Activated T-helper 1 cell treated with anti-CD3 and anti-CD28 coated beads, Interleukin-12 subunit alpha, Interleukin-12 subunit beta, Interleukin-2, Interleukin-4 antibody, amounts not matched to agents 30 ng/mL and 10 ng/mL and 1 ng/mL, durations not matched to agents 14 hours and 24 hours and 36 hours (primary cell): Measurements from ENCODE around the gene NKX6-1. TPM values are rescaled to one million over a fixed set of nuclear protein-coding genes. Genes with fewer than 3 reads are reported as not detected.
A peak's percentile ranks its signal among the peaks of the same experiment; 100 is the strongest.

Experiments used
- DNase-seq: peaks from one replicate; pipeline ENCODE4 v3.0.0; 2021; ENCODE audit warnings: low spot score
- H3K27ac Mint-ChIP-seq: one replicate; pipeline ENCODE4 v1.8.0; 2021; ENCODE audit warnings: mild to moderate bottlenecking, mixed read lengths
- H3K27me3 Mint-ChIP-seq: one replicate; pipeline ENCODE4 v1.8.0; 2022; ENCODE audit warnings: mild to moderate bottlenecking, moderate library complexity, mixed read lengths; ENCODE audit not compliant: insufficient read depth
- H3K36me3 Mint-ChIP-seq: one replicate; pipeline ENCODE4 v1.8.0; 2021; ENCODE audit warnings: low read depth, mixed read lengths
- H3K4me1 Mint-ChIP-seq: one replicate; pipeline ENCODE4 v1.8.0; 2021; ENCODE audit warnings: low read depth, mixed read lengths
- H3K4me3 Mint-ChIP-seq: one replicate; pipeline ENCODE4 v1.8.0; 2021; ENCODE audit warnings: mild to moderate bottlenecking, moderate library complexity, mixed read lengths
- H3K9me3 Mint-ChIP-seq: one replicate; pipeline ENCODE4 v1.8.0; 2021; ENCODE audit warnings: mixed read lengths
- intact Hi-C: fragments of 100-400 bp; cut with micrococcal nuclease; formaldehyde crosslinking; loops from one replicate; pipeline ENCODE4 v1.15.1; 2024
- total RNA-seq: library from RNA; stranded (reverse); gene quantifications from 2 replicates; pipeline ENCODE4 v1.2.3, GENCODE V29; 2022

NKX6-1 gene
- total RNA-seq, 1 donor from 2014 or later, result not detected

DNA sequence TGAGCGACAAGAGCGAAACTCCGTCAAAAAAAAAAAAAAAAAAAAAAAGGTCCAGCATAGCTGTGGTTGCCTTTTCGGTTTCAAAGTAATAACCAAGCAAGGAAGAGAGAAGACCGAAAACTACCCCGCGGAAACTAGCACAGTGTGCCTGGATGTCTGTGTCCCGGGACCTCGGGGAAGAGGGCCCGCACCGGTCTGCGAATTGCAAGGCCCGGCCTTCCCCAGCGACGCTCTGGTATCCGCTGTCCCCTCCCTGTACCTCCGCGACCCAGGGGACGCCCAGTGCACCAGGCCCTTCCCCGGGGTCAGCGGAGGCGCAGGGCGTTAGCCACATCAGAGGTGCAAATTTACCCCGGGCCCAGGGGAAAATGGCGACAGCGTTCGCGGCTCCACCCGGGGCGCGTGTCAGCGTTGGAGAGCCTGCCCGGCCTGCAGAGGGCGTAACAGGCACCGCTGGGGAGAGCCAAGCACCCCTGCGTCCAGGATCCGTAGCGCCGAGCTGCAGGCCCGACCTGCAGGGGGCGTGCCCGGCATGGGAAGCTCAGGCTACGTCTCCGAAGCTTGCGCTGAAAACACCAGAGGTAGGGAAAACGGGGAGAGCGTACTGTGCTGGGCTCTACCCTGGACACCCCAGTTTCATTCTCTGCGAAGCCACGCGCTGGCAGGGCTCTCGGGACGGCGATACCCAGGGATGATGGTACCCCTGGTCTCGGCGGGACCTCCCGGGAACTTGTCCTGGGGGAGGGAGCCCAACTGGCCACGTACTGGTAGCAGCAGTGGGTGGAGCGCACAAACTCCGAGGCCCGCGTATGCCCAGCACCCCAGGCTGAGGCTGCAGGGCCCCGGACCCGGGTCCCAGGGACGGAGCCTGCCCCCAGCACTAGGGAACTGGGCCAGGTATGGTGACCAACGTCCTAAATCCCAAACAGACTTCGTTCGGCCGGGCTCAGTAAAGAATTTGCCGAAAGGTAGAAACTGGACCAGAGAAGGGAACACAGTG lies 16.2 kb downstream of the NKX6-1 start:
- intact Hi-C loops, result loop anchor here (2.0 kb wide), 1 partner anchor 18 kb away; no protein-coding TSS in a partner anchor
- DNase-seq, result no peak
- no peak overlapping the region for H3K27ac Mint-ChIP-seq
- no peaks in the 10 kb centered on the region for H3K9me3 Mint-ChIP-seq
- peaks cover 5% of the 10 kb centered on the region for H3K4me1 Mint-ChIP-seq
- H3K36me3 Mint-ChIP-seq, result peaks cover 2% of the 10 kb centered on the region
- H3K4me3 Mint-ChIP-seq, result no peak overlapping the region
- peaks cover 64% of the 10 kb centered on the region for H3K27me3 Mint-ChIP-seq

DNA sequence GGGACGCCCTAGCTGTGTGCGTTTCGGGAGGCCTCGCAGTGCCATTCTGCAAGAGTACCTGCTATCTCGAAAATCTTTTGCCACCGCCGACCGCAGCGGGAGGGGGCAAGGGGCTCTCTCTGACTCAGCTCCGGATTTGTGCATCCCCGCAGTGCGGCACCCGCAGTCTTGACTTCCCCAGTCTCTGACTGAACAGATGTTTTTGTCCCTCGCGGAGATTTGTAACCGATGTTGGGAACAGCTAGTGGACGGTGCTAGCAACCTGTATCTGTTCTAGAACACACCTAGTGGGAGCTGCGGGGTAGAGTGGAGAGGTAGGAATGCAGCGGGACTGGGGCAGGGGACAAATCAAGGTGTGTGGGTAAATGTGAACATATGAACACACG lies 17.2 kb downstream of the NKX6-1 start:
- intact Hi-C loops, result loop anchor here (2.0 kb wide), 1 partner anchor 19 kb away; no protein-coding TSS in a partner anchor
- H3K4me1 Mint-ChIP-seq, result peaks cover 5% of the 10 kb centered on the region
- no peak for DNase-seq
- no peaks in the 10 kb centered on the region for H3K9me3 Mint-ChIP-seq
- H3K27ac Mint-ChIP-seq, result no peak overlapping the region
- no peak overlapping the region for H3K4me3 Mint-ChIP-seq
- H3K27me3 Mint-ChIP-seq, result peaks cover 60% of the 10 kb centered on the region
- peaks cover 2% of the 10 kb centered on the region for H3K36me3 Mint-ChIP-seq

DNA sequence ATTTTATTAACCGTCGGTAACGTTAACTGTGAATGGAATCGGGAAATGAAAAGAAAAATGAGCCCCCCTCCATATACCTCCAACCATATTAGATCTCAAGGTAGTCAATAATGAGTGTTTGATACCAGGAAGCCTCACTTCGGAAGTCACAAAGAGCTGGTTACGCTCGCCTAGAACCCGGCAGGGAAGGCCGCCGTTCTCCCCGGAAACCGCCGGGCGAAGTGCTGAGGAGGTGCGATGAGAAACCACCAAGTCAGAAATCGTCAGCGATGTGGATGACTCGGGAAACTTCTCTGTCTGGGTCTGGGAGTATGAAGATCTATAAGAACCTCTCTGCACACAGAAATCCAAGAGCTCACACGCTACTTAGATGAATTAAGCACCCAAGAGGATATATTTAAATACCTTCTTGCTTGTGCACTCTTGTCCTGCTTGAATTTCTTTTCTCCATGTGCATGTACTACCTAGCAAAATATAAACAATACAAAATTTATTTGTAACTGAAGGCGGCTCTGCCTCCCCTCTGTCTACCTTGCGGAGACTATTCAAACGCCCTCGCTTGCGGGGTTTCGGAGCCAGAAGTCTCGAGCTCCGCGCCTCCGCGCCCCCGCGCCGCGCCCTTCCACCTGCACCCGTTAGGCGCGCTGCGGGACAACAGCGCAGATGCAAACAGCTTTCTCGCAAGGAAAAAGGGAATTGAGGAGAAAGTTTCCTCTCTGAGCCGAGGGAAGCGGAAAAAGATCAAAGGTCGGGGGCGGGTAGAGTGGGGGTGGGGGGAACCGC lies 17.8 kb downstream of the NKX6-1 start:
- peak overlapping the region; percentile 42 for H3K27ac Mint-ChIP-seq
- no peaks in the 10 kb centered on the region for H3K9me3 Mint-ChIP-seq
- no peak for DNase-seq
- no peak overlapping the region for H3K4me3 Mint-ChIP-seq
- peaks cover 5% of the 10 kb centered on the region for H3K4me1 Mint-ChIP-seq
- peaks cover 60% of the 10 kb centered on the region for H3K27me3 Mint-ChIP-seq
- peaks cover 2% of the 10 kb centered on the region for H3K36me3 Mint-ChIP-seq
- intact Hi-C loops, result no loop called here

DNA sequence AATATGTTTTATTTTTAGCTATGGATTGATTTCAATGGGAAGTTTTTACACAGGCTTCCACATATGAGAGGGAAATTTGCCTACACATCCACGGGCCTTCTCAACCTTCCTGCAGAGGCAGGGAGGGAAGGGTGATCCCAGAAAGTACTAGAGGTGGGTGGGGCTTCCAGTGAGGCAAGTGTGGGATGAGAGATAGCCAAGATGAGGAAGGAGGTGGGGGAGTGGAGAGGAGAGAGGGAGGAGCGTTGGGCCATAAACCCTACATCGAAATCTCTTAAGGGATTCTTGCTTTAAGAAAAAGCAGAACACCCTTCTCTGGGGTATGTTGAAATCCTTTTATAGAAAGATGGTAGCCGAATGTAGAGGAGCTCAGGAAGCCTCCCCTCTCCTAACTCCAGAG lies 19.0 kb downstream of the NKX6-1 start:
- Mint-ChIP-seq H3K4me3 (no peak overlapping the region), H3K4me1 (peaks cover 5% of the 10 kb centered on the region), H3K27me3 (peaks cover 50% of the 10 kb centered on the region), H3K9me3 (no peaks in the 10 kb centered on the region), H3K36me3 (peaks cover 2% of the 10 kb centered on the region), H3K27ac (no peak overlapping the region)
- intact Hi-C loops, result no loop called here
- DNase-seq, result no peak

DNA sequence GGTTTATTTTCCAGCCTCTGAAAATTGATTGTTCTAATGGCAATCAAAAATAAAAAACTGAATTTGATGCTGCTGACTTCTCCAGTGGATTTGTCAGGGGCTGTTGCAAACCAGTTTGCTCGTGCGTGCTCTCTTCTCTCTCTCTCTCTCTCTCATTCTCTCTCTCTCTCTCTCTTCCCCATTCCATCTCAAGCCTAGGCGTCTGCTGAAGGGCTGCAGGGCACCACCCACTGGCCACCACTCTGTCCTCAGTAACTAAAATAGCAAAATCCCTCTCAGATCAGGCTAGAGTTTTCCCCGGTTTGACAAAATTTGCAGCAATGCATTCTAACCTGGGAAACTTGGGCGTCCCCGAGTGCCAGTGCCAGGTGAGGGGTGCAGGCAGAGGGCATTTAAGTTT lies 19.4 kb downstream of the NKX6-1 start:
- DNase-seq, result no peak
- intact Hi-C loops, result no loop called here
- H3K4me3 Mint-ChIP-seq, result no peak overlapping the region
- peaks cover 2% of the 10 kb centered on the region for H3K36me3 Mint-ChIP-seq
- H3K4me1 Mint-ChIP-seq, result peaks cover 5% of the 10 kb centered on the region
- H3K27ac Mint-ChIP-seq, result no peak overlapping the region
- peaks cover 49% of the 10 kb centered on the region for H3K27me3 Mint-ChIP-seq
- no peaks in the 10 kb centered on the region for H3K9me3 Mint-ChIP-seq

DNA sequence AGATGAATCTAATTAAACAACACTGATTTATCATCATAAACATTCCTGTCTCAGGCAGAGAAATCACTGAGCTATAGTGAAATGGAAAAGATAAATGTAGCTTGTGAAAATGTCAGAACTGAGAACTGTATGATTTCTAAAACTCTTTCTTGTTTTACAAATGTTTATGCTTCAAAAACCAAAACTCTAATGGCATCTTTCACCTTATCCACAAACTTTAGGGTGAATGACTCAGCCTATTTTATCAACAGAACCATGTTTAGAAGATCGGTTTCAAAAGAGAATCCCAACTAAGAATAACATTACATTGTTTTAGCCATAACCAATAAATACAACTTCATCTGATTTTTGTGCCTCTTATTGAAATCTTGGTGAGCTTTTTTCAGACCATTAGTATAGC lies 21.4 kb downstream of the NKX6-1 start:
- peaks cover 5% of the 10 kb centered on the region for H3K4me1 Mint-ChIP-seq
- DNase-seq, result no peak
- peaks cover 37% of the 10 kb centered on the region for H3K27me3 Mint-ChIP-seq
- H3K9me3 Mint-ChIP-seq, result no peaks in the 10 kb centered on the region
- H3K36me3 Mint-ChIP-seq, result peaks cover 2% of the 10 kb centered on the region
- intact Hi-C loops, result no loop called here
- H3K27ac Mint-ChIP-seq, result no peak overlapping the region
- no peak overlapping the region for H3K4me3 Mint-ChIP-seq

DNA sequence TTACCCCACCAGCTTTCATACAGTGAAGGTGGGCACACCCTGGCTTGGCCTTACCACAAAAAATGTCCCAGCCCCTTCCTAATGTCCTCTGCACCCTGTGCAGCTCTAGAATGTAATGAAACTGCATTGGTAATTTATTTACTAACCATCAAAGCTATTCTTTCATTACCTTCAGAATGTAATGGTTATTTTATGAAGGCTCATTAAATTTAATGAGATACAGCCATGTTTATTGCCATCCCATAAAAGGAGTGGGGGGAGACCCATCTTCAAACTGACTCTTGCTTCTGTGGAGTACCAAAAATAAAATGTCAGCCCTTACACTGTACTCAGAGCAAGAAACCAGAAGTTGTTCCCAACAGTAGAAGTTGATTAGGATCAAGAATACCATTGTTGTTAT lies 25.0 kb downstream of the NKX6-1 start:
- Mint-ChIP-seq H3K27me3 (peaks cover 6% of the 10 kb centered on the region), H3K4me1 (no peaks in the 10 kb centered on the region), H3K27ac (no peak overlapping the region), H3K9me3 (no peaks in the 10 kb centered on the region), H3K36me3 (no peaks in the 10 kb centered on the region), H3K4me3 (no peak overlapping the region)
- intact Hi-C loops, result no loop called here
- no peak for DNase-seq

DNA sequence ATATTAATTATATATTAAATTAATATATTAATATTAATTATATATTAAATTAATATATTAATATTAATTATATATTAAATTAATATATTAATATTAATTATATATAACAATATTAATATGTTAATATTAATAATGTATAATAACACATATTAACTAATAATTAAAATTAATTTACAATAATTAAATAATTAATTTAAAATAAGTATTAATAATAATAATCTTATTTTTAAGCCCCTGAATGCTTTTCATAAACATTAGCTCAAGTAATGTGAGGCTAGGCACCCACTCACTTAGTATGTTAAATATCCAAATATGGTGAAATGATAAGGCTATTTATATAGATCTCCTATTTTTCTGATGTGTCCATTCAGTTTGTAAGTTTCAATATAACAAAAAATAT lies 26.9 kb downstream of the NKX6-1 start:
- H3K36me3 Mint-ChIP-seq, result no peaks in the 10 kb centered on the region
- H3K9me3 Mint-ChIP-seq, result no peaks in the 10 kb centered on the region
- DNase-seq, result no peak
- H3K27ac Mint-ChIP-seq, result no peak overlapping the region
- H3K4me3 Mint-ChIP-seq, result no peak overlapping the region
- intact Hi-C loops, result no loop called here
- H3K4me1 Mint-ChIP-seq, result no peaks in the 10 kb centered on the region
- no peaks in the 10 kb centered on the region for H3K27me3 Mint-ChIP-seq

DNA sequence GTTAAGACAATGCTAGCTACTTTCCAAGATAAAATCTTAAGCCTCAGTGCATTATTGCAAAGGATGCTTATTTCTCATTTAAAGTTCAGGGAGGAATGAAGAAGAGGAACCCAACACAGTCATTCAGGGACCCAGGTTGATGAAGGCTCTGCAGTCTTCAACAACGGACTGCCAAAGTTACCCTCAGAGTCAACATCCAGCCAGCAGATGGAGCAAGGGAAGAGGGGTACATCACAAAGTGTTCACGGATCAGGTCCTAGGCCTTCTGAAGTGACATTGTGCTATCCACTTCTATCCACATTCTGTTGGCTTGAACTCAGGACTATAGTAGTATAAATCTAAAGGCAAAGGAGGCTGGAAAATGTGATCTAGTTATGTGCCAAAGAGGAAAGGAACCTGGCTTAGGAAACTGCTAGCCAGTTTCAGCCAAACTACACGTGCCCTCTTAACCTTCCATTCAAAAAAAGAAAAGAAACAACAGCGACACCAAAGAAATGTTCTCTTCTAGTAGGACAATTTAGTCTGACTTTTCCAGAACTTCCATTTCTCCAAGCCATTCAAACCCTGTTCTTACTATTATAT lies 28.8 kb downstream of the NKX6-1 start:
- Mint-ChIP-seq H3K9me3 (no peaks in the 10 kb centered on the region), H3K4me1 (no peaks in the 10 kb centered on the region), H3K4me3 (no peak overlapping the region), H3K27me3 (peaks cover 3% of the 10 kb centered on the region), H3K27ac (no peak overlapping the region), H3K36me3 (no peaks in the 10 kb centered on the region)
- no peak for DNase-seq
- intact Hi-C loops, result no loop called here

DNA sequence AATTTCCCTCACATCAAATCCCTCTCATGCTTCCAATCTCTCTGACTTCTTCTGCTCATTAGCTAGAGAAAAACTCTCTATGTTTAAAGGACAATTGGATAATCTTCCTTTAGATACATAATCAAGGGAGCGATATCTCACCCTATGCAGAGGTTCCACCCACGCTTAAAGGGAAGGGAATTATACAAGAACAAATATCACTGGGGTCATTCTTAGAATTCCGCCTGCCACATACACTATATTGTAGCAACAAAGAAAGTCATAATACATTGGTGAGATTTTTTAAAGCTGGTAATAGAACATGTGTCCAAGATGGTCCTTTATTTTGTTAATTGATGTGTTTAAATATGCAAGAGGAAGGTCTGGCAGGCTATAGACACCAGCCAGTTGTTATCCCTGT lies 31.5 kb downstream of the NKX6-1 start:
- no peak overlapping the region for H3K4me3 Mint-ChIP-seq
- no peaks in the 10 kb centered on the region for H3K9me3 Mint-ChIP-seq
- H3K27ac Mint-ChIP-seq, result no peak overlapping the region
- intact Hi-C loops, result no loop called here
- no peak for DNase-seq
- peaks cover 3% of the 10 kb centered on the region for H3K27me3 Mint-ChIP-seq
- no peaks in the 10 kb centered on the region for H3K4me1 Mint-ChIP-seq
- H3K36me3 Mint-ChIP-seq, result no peaks in the 10 kb centered on the region

DNA sequence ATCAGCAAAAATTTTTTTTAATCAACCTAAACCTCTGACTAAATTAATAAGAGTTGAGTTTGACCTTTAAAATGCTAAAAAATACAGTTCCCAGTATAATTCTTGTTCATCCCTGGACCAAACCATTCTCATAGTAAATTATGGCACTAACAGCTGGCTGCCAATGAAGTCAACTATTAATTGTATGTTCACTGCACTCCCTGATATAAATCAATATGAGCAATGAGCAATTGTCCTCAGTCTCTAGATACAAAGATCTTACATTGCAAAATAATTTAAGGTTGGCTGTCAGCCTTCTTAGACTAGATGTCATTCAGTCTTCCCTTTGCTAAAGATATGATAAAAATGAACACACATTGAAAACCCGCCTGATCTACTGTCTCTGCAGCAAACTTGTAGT lies 39.3 kb downstream of the NKX6-1 start:
- Mint-ChIP-seq H3K4me1 (no peaks in the 10 kb centered on the region), H3K27ac (no peak overlapping the region), H3K27me3 (peaks cover 2% of the 10 kb centered on the region), H3K4me3 (no peak overlapping the region), H3K9me3 (no peaks in the 10 kb centered on the region), H3K36me3 (no peaks in the 10 kb centered on the region)
- intact Hi-C loops, result no loop called here
- no peak for DNase-seq

DNA sequence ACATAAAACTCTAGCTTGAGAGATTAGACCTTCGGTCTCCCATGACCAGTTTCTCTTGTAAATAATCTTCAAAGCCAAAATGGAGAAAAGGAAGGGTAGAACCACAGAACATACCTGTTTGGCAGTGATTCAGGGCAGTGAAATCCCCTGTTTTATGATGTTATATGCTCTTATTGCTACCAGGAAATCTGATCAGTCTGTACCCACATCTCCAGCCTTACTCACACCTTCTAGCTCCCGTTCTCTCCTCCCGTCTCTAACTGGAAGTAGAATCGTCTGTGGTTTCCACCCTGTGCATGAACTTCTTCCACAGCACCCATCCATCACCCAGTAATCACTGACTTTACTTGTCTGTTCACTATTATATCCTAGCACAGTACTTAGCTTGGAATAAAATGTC lies 42.9 kb downstream of the NKX6-1 start:
- intact Hi-C loops, result no loop called here
- Mint-ChIP-seq H3K27ac (no peak overlapping the region), H3K27me3 (no peaks in the 10 kb centered on the region), H3K9me3 (no peaks in the 10 kb centered on the region), H3K4me1 (no peaks in the 10 kb centered on the region), H3K4me3 (no peak overlapping the region), H3K36me3 (no peaks in the 10 kb centered on the region)
- DNase-seq, result no peak

DNA sequence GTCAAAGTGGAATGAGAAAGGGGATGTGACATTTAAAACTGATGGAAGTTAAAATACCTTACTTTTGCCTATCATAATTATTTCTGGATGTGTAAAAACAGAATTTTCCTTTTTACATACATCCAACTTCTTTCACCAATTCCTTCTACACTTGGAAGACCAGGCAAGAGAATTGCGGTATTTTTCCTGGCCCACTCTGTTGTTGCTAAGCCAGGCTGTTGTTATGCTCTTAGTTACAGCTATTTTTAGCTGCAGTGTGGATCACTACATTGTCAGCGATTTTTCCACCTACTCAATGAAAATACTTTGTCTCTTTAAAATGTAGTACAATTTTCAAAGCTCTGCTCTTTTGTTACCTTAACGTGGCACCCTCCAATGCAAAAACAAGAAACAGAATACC lies 43.4 kb downstream of the NKX6-1 start:
- Mint-ChIP-seq H3K27me3 (no peaks in the 10 kb centered on the region), H3K4me3 (no peak overlapping the region), H3K27ac (no peak overlapping the region), H3K36me3 (no peaks in the 10 kb centered on the region), H3K9me3 (no peaks in the 10 kb centered on the region), H3K4me1 (no peaks in the 10 kb centered on the region)
- intact Hi-C loops, result no loop called here
- no peak for DNase-seq
